Astrocyte (in vitro differentiated cells and primary cell): ENCODE results near the gene CHD5.

Experiments
- CTCF ChIP-seq: IDR thresholded peaks from 2 replicates; pipeline ENCODE4 v1.5.1; 2011; ENCODE audit warnings: low read depth, mild to moderate bottlenecking, inconsistent platforms, low read length, moderate library complexity; ENCODE audit not compliant: insufficient read depth
- EZH2 ChIP-seq: IDR thresholded peaks from 2 replicates; pipeline ENCODE4 v1.6.1; 2012; ENCODE audit warnings: mild to moderate bottlenecking, low read length, inconsistent platforms; ENCODE audit not compliant: insufficient read depth

GRCh38 chr1:6180707-6181311, 688 bp upstream of the CHD5 start:
- TF ChIP-seq CTCF (no peak), EZH2 (peak; percentile 71)
